ENCODE data around the gene GPX5.

The GPX5 gene

GRCh38 chr6:28555136-28555535 lies 29.5 kb downstream of the GPX5 start:
- DNase-seq (ENCODE audit: low read depth in 2 of 2), result no peak

- DNase-seq (ENCODE audit: low read depth in 2 of 2), result no peak
Observed at GRCh38 chr6:28558629-28559028, 32.9 kb downstream of the GPX5 start.

- DNase-seq (ENCODE audit: low read depth in 2 of 2), result no peak
Observed at GRCh38 chr6:28563430-28564095, 37.9 kb downstream of the GPX5 start.

GRCh38 chr6:28565823-28566526 lies 40.3 kb downstream of the GPX5 start:
- no peak for DNase-seq (ENCODE audit: low read depth in 2 of 2)

GRCh38 chr6:28566527-28567252 lies 41.0 kb downstream of the GPX5 start:
- no peak for DNase-seq (ENCODE audit: low read depth in 2 of 2)

- DNase-seq (ENCODE audit: low read depth in 2 of 2), result no peak
Observed at GRCh38 chr6:28567506-28567905, 41.8 kb downstream of the GPX5 start.

- no peak for DNase-seq (ENCODE audit: low read depth in 2 of 2)
Observed at GRCh38 chr6:28568515-28569108, 42.9 kb downstream of the GPX5 start.

- DNase-seq (ENCODE audit: low read depth in 2 of 2), result no peak
Observed at GRCh38 chr6:28569748-28570147, 44.1 kb downstream of the GPX5 start.

- DNase-seq (ENCODE audit: low read depth in 2 of 2), result no peak
Observed at GRCh38 chr6:28580475-28580874, 54.8 kb downstream of the GPX5 start.

- DNase-seq (ENCODE audit: low read depth in 2 of 2), result no peak
Observed at GRCh38 chr6:28583463-28583862, 57.8 kb downstream of the GPX5 start.
